DOHH2 (cell line): ENCODE data around the gene PPP4R3C.
"Not testable (repeated sequence)": the region's sequence is repeated elsewhere in the genome, so short reads cannot be mapped to it uniquely, and the experiment has no call there.

Experiments
- H3F3A ChIP-seq: fragments of 200-600 bp; sonication (generic), shearing (Covaris generic); 2 replicates; pipeline ENCODE4 v1.6.0; 2016; ENCODE audit warnings: antibody characterized with exemption, mild to moderate bottlenecking; ENCODE audit not compliant: control insufficient read depth, insufficient read depth
- H3K27ac ChIP-seq: fragments of 200-600 bp; sonication (generic); 2 replicates; pipeline ENCODE4 v1.5.1; 2014; ENCODE audit warnings: low read depth, mild to moderate bottlenecking, low read length, moderate library complexity
- H3K27me3 ChIP-seq: fragments of 200-600 bp; sonication (generic); 2 replicates; pipeline ENCODE4 v1.6.1; 2014; ENCODE audit warnings: mild to moderate bottlenecking, low read length, mixed read lengths; ENCODE audit not compliant: control insufficient read depth
- H3K36me3 ChIP-seq: fragments of 200-600 bp; sonication (generic); 2 replicates; pipeline ENCODE4 v1.6.1; 2014; ENCODE audit warnings: mild to moderate bottlenecking, low read length, moderate library complexity, mixed read lengths; ENCODE audit not compliant: control insufficient read depth
- H3K4me1 ChIP-seq: fragments of 200-600 bp; sonication (generic); 2 replicates; pipeline ENCODE4 v1.6.1; 2014; ENCODE audit warnings: mild to moderate bottlenecking, low read length, mixed read lengths; ENCODE audit not compliant: control insufficient read depth
- H3K4me2 ChIP-seq: fragments of 200-600 bp; sonication (generic); 2 replicates; pipeline ENCODE4 v1.6.0; 2014; ENCODE audit warnings: mild to moderate bottlenecking, low read length, moderate library complexity
- H3K4me3 ChIP-seq: fragments of 200-600 bp; sonication (generic); 2 replicates; pipeline ENCODE4 v1.5.1; 2014; ENCODE audit warnings: mild to moderate bottlenecking, low read length, mixed read lengths
- H3K79me2 ChIP-seq: fragments of 200-600 bp; sonication (generic); 2 replicates; pipeline ENCODE4 v1.6.1; 2014; ENCODE audit warnings: mild to moderate bottlenecking, low read length, mixed read lengths; ENCODE audit not compliant: control insufficient read depth
- H3K9me2 ChIP-seq: fragments of 200-600 bp; sonication (generic); replicated peaks from 2 replicates; pipeline ENCODE4 v1.6.1; 2014; ENCODE audit warnings: mild to moderate bottlenecking, low read length, mixed read lengths; ENCODE audit not compliant: control insufficient read depth
- H3K9me3 ChIP-seq: fragments of 200-600 bp; sonication (generic); 2 replicates; pipeline ENCODE4 v1.6.1; 2014; ENCODE audit warnings: antibody characterized with exemption, low read length, mixed read lengths; ENCODE audit not compliant: control insufficient read depth, insufficient read depth
- H4K20me1 ChIP-seq: fragments of 200-600 bp; sonication (generic); 2 replicates; pipeline ENCODE4 v1.6.0; 2014; ENCODE audit warnings: low read depth, mild to moderate bottlenecking, antibody characterized with exemption, low read length, moderate library complexity; ENCODE audit not compliant: control insufficient read depth, insufficient read depth
- CTCF ChIP-seq: fragments of 200-600 bp; sonication (generic); IDR thresholded peaks from one replicate; pipeline ENCODE4 v1.5.1; 2014; ENCODE audit warnings: antibody characterized with exemption, mild to moderate bottlenecking, low read depth, low read length; ENCODE audit not compliant: poor library complexity, severe bottlenecking
- EZH2phosphoT487 ChIP-seq: fragments of 200-600 bp; sonication (generic); IDR thresholded peaks from 2 replicates; pipeline ENCODE4 v1.6.1; 2017; ENCODE audit warnings: borderline replicate concordance, mild to moderate bottlenecking, antibody characterized with exemption, low read length, moderate library complexity, mixed read lengths

The PPP4R3C gene

GRCh38 chrX:27463187-27463586 is at the start of gene PPP4R3C:
PPP4R3C (minus strand) TSS chrX:27463341; CDS start chrX:27463296, 45 bp downstream.
- no peaks in the 10 kb centered on the region for H3K27me3 ChIP-seq
- no peaks in the 10 kb centered on the region for H3K79me2 ChIP-seq
- no peaks in the 10 kb centered on the region for H3K9me2 ChIP-seq
- H3K27ac ChIP-seq: no peak within 1 kb of the TSS
- no peaks in the 10 kb centered on the region for H3F3A ChIP-seq
- H3K4me3 ChIP-seq: no peak within 1 kb of the TSS
- TF ChIP-seq CTCF: no peak
- no peak for TF ChIP-seq EZH2phosphoT487
- H4K20me1 ChIP-seq: no peaks in the 10 kb centered on the region
- H3K36me3 ChIP-seq: no peaks in the 10 kb centered on the region
- no peaks in the 10 kb centered on the region for H3K4me1 ChIP-seq
- H3K4me2 ChIP-seq: no peak within 1 kb of the TSS
- H3K9me3 ChIP-seq: no peaks in the 10 kb centered on the region

GRCh38 chrX:27491397-27491796 is 28.3 kb upstream of the PPP4R3C start:
- Histone ChIP-seq H3K36me3 (no peaks in the 10 kb centered on the region), H3K4me1 (no peaks in the 10 kb centered on the region), H3K27me3 (no peaks in the 10 kb centered on the region), H4K20me1 (no peaks in the 10 kb centered on the region), H3K27ac (no peak overlapping the region), H3K9me2 (no peaks in the 10 kb centered on the region), H3K4me3 (no peak overlapping the region), H3K79me2 (no peaks in the 10 kb centered on the region), H3F3A (no peaks in the 10 kb centered on the region), H3K4me2 (no peak overlapping the region), H3K9me3 (no peaks in the 10 kb centered on the region)
- no peak for TF ChIP-seq CTCF
- no peak for TF ChIP-seq EZH2phosphoT487

GRCh38 chrX:27466051-27466450 is 2.9 kb upstream of the PPP4R3C start:
- Histone ChIP-seq H3K4me1 (no peaks in the 10 kb centered on the region), H3K4me2 (no peak overlapping the region), H4K20me1 (no peaks in the 10 kb centered on the region), H3F3A (no peaks in the 10 kb centered on the region), H3K9me3 (no peaks in the 10 kb centered on the region), H3K4me3 (no peak overlapping the region), H3K36me3 (no peaks in the 10 kb centered on the region), H3K27me3 (no peaks in the 10 kb centered on the region), H3K27ac (no peak overlapping the region), H3K9me2 (no peaks in the 10 kb centered on the region), H3K79me2 (no peaks in the 10 kb centered on the region)
- TF ChIP-seq CTCF (no peak), EZH2phosphoT487 (no peak)

GRCh38 chrX:27465036-27465435 is 1.9 kb upstream of the PPP4R3C start:
- Histone ChIP-seq H3K9me2 (no peaks in the 10 kb centered on the region), H3K27me3 (no peaks in the 10 kb centered on the region), H4K20me1 (no peaks in the 10 kb centered on the region), H3K4me1 (no peaks in the 10 kb centered on the region), H3K36me3 (no peaks in the 10 kb centered on the region), H3K9me3 (no peaks in the 10 kb centered on the region), H3K27ac (no peak overlapping the region), H3K79me2 (no peaks in the 10 kb centered on the region), H3K4me3 (no peak overlapping the region), H3K4me2 (no peak overlapping the region), H3F3A (no peaks in the 10 kb centered on the region)
- TF ChIP-seq CTCF: no peak
- TF ChIP-seq EZH2phosphoT487: no peak

GRCh38 chrX:27459129-27459528 is 4.0 kb downstream of the PPP4R3C start:
- not testable (repeated sequence) for H4K20me1 ChIP-seq, H3K36me3 ChIP-seq, H3K4me1 ChIP-seq, H3K27ac ChIP-seq, H3K4me3 ChIP-seq, H3K4me2 ChIP-seq, H3F3A ChIP-seq, H3K9me3 ChIP-seq, H3K9me2 ChIP-seq, H3K27me3 ChIP-seq, H3K79me2 ChIP-seq
